Skin of body (tissue), 2 donors: ENCODE data around the gene SMIM44. TPM values are rescaled to one million over a fixed set of nuclear protein-coding genes. Genes with fewer than 3 reads are reported as not detected.

ENCODE experiments used
- DNase-seq: peaks from one replicate; lab custom pipeline; 2025; lab: John Stamatoyannopoulos, UW
- total RNA-seq: library from RNA; depleted of rRNA; stranded (reverse); fragments of >200 nt; gene quantifications from one replicate; pipeline ENCODE4 v1.2.3, GENCODE V29; 2014

The SMIM44 gene
- total RNA-seq, 1 donor from 2014 or later: not detected

DNA sequence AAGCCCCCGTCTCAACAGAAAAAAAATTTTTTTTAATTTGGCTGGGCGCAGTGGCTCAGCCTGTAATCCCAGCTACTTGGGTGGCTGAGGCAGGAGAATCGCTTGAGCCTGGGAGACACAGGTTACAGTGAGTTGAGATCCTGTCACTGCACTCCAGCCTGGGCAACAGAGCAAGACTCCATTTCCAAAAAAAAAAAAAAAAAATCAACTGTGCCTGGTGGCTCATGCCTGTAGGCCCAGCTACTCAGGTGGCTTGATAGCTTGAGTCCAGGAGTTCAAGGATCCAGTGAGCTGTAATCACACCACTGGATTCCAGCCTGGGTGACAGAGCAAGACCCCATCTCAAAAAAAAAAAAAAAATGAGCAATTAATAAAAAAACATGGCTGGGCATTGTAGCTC, 18.5 kb upstream of the SMIM44 start:
- no peak for DNase-seq

GRCh38 chr19:3500429-3501101, 17.3 kb upstream of the SMIM44 start, which contains the start of gene DOHH:
Gene DOHH (minus strand): TSS chr19:3500674. CDS start chr19:3496814, 3,860 bp downstream.
- DNase-seq: peak; percentile 93

DNA sequence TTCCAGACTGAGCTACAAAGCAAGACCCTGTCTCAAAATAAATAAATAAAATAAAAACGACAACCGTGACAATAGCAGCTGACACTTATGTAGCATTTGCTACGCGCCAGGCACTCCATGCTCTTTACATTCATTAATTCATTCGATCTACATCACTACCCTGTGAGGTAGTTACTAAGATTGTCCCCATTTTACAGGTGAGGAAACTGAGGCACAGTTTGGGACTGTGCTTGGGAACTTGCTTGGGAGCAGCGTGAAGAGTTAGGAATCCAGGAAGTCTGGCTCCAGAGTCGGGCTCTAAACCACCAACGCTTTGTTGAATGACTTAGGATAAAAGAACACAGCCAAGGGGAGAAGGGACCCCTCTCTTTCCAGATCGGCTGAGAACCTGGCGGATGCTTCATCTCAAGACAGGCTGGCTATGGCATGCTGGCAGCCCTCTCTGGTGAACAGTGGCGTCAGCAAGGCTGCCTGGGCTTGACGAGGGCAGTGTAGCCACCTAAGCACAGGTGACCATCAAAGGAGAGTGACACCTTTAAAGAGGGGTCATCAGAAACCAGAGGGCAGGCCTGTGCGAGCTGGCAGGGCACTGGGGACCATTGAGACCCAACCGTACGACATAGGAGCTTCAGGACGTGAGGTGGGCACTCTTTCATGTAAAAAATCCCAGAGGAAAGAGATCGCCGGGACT, 16.6 kb upstream of the SMIM44 start:
- no peak for DNase-seq

DNA sequence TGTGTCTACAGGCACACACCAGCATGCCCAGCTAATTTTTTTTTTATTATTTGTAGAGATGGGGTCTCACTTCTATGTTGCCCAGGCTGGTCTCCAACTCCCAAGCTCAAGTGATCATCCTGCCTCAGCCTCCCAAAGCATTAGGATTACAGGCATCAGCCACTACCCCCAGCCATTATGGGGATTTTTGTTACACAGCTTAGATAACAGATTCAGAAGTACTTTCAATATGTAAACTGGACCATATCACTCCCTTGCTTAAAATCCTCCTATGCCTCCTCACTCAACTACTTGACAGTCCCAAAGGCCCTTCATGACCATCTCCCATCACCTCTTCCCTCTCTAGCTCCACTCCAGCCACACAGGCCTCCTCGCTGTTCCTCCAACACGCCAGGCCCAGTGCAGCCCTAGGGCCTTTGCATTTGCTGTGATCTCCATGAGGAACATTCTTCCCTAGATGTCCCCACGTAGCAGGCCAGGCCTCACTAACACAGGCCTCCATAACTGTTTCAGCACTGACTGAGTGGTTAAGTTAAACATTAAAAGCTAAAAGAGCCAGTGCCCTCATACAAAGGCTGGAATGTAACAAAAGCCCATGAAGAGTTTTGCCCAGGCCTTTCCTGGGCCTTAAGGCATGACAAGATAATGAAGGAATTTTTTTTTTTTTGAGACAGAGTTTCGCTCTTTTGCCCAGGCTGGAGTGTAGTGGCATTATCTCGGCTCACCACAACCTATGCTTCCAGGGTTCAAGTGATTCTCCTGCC, 14.7 kb upstream of the SMIM44 start:
- no peak for DNase-seq

GRCh38 chr19:3496392-3497273, 13.4 kb upstream of the SMIM44 start:
- DNase-seq: no peak

- DNase-seq: no peak
Observed at GRCh38 chr19:3494559-3494958, 11.3 kb upstream of the SMIM44 start.

DNA sequence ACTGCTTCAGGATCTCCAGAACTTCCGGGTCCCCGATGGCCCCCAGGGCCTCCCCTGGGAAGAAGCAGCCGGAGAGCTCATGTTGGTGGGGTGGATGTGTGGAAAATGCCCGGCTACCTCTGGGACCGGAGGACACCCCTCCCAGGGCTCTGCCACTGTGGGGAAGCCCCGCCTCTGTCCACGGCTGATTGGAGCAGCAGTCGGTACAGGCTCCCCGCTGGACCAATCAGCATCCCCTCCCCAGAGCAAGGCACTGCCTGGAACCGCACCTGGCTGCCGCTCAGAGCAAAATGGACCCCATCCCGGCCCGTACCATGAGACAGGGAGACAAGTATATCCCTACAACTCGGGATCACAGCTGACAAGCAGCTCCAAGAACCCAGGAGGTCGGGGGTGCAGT, 10.8 kb upstream of the SMIM44 start:
- no peak for DNase-seq

- no peak for DNase-seq
Observed at GRCh38 chr19:3493651-3494050, 10.4 kb upstream of the SMIM44 start.

GRCh38 chr19:3492919-3493318, 9.7 kb upstream of the SMIM44 start:
- no peak for DNase-seq

DNA sequence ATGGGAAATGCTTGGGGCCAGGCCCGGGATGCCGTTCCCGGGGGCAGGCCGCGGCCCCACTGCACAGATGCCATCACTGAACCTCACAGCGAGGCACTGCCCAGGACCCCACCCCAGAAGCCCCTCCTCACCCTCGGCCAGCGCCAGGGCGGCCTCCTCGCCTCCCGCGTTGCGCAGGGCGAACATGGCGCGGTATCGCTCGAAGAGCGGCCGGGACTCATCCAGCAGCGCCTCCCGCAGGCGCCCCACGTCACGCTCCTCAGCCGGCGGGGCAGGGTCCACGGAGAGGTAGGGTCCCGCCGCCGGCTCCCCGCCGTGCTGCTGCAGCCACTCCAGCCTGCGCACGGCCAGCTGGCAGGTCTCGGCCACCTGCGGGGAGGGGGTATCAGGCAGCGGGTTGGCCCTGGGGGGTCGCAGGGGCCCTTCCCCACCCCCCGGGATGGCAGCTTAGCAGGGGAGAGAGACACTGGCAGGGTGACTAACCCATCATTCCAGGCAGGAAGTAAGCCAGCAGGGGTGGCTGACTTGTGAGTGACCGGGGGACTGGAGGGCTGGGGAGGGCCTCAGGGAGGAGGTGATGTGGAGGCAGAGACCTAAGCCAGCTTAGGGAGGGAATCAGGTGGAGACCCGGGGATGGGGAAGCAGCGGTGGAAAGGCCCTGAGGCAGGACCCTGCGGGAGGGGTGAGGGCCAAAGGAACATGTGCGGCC, 9.0 kb upstream of the SMIM44 start:
- DNase-seq: no peak

DNA sequence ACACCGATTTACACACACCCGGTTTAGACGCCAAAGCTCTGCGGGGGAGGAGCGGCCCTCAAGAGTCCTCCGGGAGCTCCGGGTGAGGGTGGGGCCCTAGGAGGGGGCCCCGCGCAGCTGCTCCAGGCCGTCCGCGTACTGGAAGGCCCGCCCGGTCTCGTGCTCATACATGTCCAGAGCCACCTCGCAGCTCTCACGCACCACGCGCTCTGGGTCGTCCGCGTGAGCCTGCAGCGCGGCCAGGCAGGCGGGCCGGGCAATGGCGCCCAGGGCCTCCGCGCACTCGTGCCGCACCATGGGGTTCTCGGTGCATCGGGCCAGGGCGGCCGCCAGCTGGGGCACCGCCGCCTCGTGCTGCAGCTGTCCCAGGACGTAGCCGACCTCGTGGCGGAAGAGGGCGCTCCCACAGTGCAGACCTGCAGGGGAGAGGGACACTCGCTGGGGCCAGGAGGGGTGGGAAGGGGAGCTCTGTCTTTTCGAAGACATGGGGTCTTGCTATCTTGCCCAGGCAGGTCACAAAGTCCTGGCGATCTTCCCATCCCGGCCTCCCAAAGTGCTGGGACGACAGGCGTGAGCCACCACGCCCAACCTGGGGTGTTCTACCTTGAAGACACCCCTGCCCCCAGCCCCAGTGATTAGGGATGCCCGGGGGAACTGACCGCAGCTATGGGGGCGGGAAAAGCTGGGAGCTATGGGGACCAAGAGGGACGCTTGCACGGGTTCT, 8.3 kb upstream of the SMIM44 start:
- DNase-seq: no peak

GRCh38 chr19:3482507-3483225, 575 bp downstream of the SMIM44 start:
- DNase-seq: no peak

GRCh38 chr19:3481241-3482090, 1.8 kb downstream of the SMIM44 start:
- DNase-seq: no peak

- DNase-seq: no peak
Observed at GRCh38 chr19:3480383-3481091, 2.7 kb downstream of the SMIM44 start, which contains the start of gene SMIM24. Gene SMIM24 (minus strand): TSS chr19:3480525. CDS start chr19:3480463, 62 bp downstream.

GRCh38 chr19:3479834-3480215, 3.4 kb downstream of the SMIM44 start:
- no peak for DNase-seq

GRCh38 chr19:3479177-3479833, 3.9 kb downstream of the SMIM44 start:
- no peak for DNase-seq
